ENCODE data around the gene ZNF280B. TPM values are rescaled to one million over a fixed set of nuclear protein-coding genes. Genes with fewer than 3 reads are reported as not detected.
"Not testable (repeated sequence)": the region's sequence is repeated elsewhere in the genome, so short reads cannot be mapped to it uniquely, and the experiment has no call there.

The ZNF280B gene
- total RNA-seq, 1 donor, result 1.7 TPM

DNA sequence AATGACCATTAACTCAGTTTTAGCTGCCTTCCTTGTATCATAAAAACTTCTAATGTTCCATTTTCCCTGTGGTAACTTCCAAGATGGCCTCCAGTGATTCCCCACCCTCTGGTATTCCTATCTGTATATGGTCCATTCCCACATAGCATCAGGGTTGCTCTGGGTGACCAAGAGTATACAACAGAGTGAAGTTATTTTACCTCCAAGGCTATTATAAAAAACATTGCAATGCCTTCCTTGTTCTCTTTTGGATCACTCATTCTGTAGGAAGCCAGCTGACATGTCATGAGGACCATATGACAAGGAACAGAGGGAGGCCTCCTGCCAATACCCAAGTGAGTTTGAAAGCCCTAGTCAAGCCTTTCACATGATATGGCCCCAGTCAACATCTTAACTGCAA is 30.1 kb downstream of the ZNF280B start:
- no peak for DNase-seq (ENCODE audit: low read depth)
- no peak overlapping the region for H3K4me3 ChIP-seq (ENCODE audit: low read depth, low read length)
- TF ChIP-seq, protein P1, sequence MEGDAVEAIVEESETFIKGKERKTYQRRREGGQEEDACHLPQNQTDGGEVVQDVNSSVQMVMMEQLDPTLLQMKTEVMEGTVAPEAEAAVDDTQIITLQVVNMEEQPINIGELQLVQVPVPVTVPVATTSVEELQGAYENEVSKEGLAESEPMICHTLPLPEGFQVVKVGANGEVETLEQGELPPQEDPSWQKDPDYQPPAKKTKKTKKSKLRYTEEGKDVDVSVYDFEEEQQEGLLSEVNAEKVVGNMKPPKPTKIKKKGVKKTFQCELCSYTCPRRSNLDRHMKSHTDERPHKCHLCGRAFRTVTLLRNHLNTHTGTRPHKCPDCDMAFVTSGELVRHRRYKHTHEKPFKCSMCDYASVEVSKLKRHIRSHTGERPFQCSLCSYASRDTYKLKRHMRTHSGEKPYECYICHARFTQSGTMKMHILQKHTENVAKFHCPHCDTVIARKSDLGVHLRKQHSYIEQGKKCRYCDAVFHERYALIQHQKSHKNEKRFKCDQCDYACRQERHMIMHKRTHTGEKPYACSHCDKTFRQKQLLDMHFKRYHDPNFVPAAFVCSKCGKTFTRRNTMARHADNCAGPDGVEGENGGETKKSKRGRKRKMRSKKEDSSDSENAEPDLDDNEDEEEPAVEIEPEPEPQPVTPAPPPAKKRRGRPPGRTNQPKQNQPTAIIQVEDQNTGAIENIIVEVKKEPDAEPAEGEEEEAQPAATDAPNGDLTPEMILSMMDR (IDR thresholded peaks at IDR 0.05; ENCODE audit: insufficient read depth, low read depth, low read length), result no peak

DNA sequence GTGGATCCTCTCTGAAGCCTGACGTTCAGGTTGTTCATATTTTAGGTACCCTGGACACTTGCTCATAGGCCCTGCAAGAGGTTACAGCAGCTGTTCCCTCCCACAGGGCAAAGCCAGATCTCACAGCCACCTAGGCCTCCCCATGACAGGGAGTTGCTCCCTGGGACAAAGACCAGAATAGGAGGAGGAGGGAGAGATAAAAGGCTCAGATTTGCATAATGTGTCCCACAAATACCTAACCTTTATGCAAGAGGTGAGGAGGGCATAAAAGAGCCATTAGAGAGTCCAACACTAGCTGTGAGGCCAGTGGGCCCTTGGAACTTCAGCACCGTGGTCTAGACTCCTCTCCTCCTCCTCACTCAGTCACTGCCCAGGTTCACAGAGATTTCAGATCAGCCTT is 33.8 kb downstream of the ZNF280B start:
- TF ChIP-seq, protein P1 (IDR thresholded peaks at IDR 0.05; ENCODE audit: insufficient read depth, low read depth, low read length), result no peak

DNA sequence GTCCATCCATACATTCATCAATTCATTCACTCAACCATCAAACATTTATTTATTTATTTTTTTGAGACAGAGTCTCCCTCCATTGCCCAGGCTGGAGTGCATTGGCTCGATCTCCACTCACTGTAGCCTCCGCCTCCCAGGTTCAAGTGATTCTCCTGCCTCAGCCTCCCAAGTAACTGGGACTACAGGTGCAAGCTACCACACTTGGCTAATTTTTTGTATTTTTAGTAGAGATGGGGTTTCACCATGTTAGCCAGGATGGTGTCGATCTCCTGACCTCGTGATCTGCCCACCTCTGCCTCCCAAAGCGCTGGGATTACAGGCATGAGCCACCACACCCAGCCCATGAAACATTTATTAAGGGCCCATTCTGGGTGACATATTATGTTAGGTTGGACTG is 37.4 kb downstream of the ZNF280B start:
- DNase-seq (ENCODE audit: low read depth); H3K4me3 ChIP-seq (ENCODE audit: low read depth, low read length): not testable (repeated sequence)

More for the DNA sequence above, 33.8 kb downstream of the ZNF280B start:
- H3K4me3 ChIP-seq (ENCODE audit: low read depth, low read length), result no peak overlapping the region
- DNase-seq (ENCODE audit: low read depth), result no peak

DNA sequence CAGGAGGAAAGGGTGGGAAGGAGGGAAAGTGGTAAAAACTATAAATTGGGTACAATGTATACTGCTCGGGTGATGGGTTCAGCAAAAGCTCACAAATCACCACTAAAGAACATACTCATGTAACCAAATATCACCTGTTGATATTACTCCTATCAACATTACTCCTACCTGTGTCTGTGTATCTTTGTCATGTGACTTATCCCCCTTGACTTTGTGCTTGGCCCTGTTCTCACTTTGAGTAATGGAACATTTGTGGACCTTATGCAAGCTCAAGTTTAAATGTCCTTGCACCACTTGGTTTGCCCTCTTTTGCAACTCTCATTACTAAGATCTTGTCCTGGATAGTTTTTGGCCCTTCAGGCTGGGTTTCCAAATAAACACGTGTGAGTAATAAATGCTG is 39.0 kb downstream of the ZNF280B start:
- TF ChIP-seq, protein P1 (IDR thresholded peaks at IDR 0.05; ENCODE audit: insufficient read depth, low read depth, low read length), result no peak
- no peak overlapping the region for H3K4me3 ChIP-seq (ENCODE audit: low read depth, low read length)
- DNase-seq (ENCODE audit: low read depth), result no peak

DNA sequence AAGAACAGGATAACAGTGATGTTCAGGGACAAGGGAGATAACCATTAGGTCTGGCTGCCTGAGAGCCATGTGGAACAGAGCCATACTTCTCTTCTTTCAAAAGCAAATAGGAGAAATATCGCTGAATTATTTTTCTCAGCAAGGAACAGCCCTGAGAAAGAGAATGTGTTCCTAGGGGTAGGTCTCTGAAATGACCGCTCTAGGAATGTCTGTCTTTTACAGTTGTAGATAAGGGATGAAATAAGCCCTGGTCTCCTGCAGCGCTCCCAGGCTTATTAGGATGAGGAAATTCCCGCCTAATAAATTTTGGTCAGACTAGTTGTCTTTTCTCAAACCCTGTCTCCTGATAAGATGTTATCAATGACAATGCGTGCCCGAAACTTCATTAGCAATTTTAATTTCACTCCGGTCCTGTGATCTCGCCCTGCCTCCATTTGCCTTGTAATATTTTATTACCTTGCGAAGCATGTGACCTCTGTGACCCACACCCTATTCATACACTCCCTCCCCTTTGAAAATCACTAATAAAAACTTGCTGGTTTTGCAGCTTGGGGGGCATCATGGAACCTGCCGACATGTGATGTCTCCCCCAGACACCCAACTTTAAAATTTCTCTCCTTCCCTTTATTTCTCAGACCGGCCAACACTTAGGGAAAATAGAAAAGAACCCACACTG is 39.6 kb downstream of the ZNF280B start:
- DNase-seq (ENCODE audit: low read depth), result not testable (repeated sequence)

DNA sequence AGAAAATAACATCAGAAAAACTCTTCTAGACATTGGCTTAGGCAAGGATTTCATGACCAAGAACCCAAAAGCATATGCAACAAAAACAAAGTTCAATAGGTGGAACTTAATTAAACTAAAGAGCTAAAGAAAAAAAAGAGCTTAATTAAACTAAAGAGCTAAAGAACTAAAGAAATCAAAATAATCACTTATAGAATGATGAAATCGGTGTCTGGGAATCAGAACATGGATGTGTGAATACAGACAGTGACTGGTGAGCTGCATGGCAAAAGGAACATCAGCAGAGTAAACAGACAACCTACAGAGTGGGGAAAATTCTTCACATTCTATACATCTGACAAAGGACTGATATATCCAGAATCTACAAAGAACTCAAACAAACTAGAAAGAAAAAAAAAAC is 41.4 kb downstream of the ZNF280B start:
- TF ChIP-seq, protein P1 (IDR thresholded peaks at IDR 0.05; ENCODE audit: insufficient read depth, low read depth, low read length), result no peak
- no peak for DNase-seq (ENCODE audit: low read depth)
- no peak overlapping the region for H3K4me3 ChIP-seq (ENCODE audit: low read depth, low read length)

More for the DNA sequence above, 39.6 kb downstream of the ZNF280B start:
- not testable (repeated sequence) for H3K4me3 ChIP-seq (ENCODE audit: low read depth, low read length)

DNA sequence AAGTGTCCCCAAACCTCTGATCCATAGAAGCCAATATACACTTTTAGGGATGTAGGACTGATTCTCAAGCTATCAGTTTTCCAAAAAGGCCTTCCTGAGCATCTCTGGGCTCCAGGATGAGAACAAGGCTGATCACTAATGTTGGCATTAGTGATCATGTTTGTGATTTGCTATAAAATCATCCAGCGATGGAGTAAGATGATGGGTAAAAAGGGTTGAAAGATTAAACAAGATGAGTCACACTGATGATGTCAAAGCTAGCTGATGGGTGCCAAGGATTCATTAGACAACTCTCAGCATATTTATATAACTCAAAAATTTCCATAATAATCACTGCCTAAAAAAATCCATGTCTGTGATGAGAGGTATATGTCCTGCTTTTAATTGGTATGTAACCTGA is 42.8 kb downstream of the ZNF280B start:
- no peak for DNase-seq (ENCODE audit: low read depth)
- TF ChIP-seq, protein P1 (IDR thresholded peaks at IDR 0.05; ENCODE audit: insufficient read depth, low read depth, low read length), result no peak
- no peak overlapping the region for H3K4me3 ChIP-seq (ENCODE audit: low read depth, low read length)

DNA sequence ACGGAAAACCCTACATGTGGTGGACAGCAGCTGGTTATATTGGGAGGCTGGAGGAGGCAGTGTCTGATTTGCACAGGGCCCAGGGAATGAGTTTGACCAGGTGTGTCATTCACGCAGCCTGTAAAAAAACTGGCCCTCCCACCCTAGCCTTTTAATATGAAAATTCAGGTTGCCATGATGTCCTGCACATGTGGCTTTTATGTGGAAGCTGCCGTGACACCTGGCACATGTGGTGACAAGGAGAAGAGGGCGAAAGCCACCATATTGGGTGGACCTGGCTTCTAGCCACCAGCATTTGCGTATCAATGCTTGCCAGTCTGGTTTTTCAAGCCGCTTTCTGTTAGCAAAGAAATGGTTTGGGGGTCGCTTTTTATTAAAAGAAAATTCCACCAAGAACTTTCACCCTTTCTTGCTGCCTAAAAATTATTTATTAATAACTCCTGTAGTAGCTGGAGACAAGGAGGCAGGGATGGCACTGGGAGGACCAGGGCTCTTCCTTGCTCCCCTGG is 43.4 kb downstream of the ZNF280B start:
- DNase-seq (ENCODE audit: low read depth), result no peak
- H3K4me3 ChIP-seq (ENCODE audit: low read depth, low read length), result no peak overlapping the region
- TF ChIP-seq, protein P1 (IDR thresholded peaks at IDR 0.05; ENCODE audit: insufficient read depth, low read depth, low read length), result no peak

Measured in fibroblast of villous mesenchyme (primary cell).